ENCODE results near the gene RFFL.
"Not testable (repeated sequence)": the region's sequence is repeated elsewhere in the genome, so short reads cannot be mapped to it uniquely, and the experiment has no call there.

The RFFL gene

GRCh38 chr17:35097776-35098175, 34.3 kb upstream of the RFFL start:
- no peak for DNase-seq (ENCODE audit: low spot score)
- TF ChIP-seq CTCF (IDR thresholded peaks at IDR 0.05; ENCODE audit: borderline replicate concordance, control extremely low read depth, extremely low read depth, insufficient read depth, missing control alignments) = no peak
- in situ Hi-C loops (cut with MboI; ENCODE audit: low sequenced_read_pairs, unreplicated experiment) = loop anchor here (10.0 kb wide), 1 partner anchor 93 kb away; no protein-coding TSS in a partner anchor

- DNase-seq (ENCODE audit: low spot score) = no peak
- in situ Hi-C loops (cut with MboI; ENCODE audit: low sequenced_read_pairs, unreplicated experiment) = loop anchor here (10.0 kb wide), 1 partner anchor 91 kb away; no protein-coding TSS in a partner anchor
- TF ChIP-seq CTCF (IDR thresholded peaks at IDR 0.05; ENCODE audit: borderline replicate concordance, control extremely low read depth, extremely low read depth, insufficient read depth, missing control alignments) = no peak
Observed at GRCh38 chr17:35095741-35096140, 32.2 kb upstream of the RFFL start.

- DNase-seq (ENCODE audit: low spot score) = no peak
- in situ Hi-C loops (cut with MboI; ENCODE audit: low sequenced_read_pairs, unreplicated experiment) = loop anchor here (10.0 kb wide), 1 partner anchor 90 kb away; no protein-coding TSS in a partner anchor
Observed at GRCh38 chr17:35094902-35095301, 31.4 kb upstream of the RFFL start.

GRCh38 chr17:35090707-35091106, 27.2 kb upstream of the RFFL start:
- in situ Hi-C loops (cut with MboI; ENCODE audit: low sequenced_read_pairs, unreplicated experiment) = loop anchor here (10.0 kb wide), 1 partner anchor 86 kb away; no protein-coding TSS in a partner anchor
- DNase-seq (ENCODE audit: low spot score) = not testable (repeated sequence)

More at GRCh38 chr17:35094902-35095301, 31.4 kb upstream of the RFFL start:
- TF ChIP-seq CTCF (IDR thresholded peaks at IDR 0.05; ENCODE audit: borderline replicate concordance, control extremely low read depth, extremely low read depth, insufficient read depth, missing control alignments) = no peak

GRCh38 chr17:35089586-35090296, 26.2 kb upstream of the RFFL start:
- in situ Hi-C loops (cut with MboI; ENCODE audit: low sequenced_read_pairs, unreplicated experiment) = loop anchor here (10.0 kb wide), 1 partner anchor 85 kb away; no protein-coding TSS in a partner anchor
- peak; percentile 48 for DNase-seq (ENCODE audit: low spot score)
- TF ChIP-seq CTCF (IDR thresholded peaks at IDR 0.05; ENCODE audit: borderline replicate concordance, control extremely low read depth, extremely low read depth, insufficient read depth, missing control alignments) = no peak

- DNase-seq (ENCODE audit: low spot score) = peak; percentile 91
- peak; percentile 94 for TF ChIP-seq CTCF (IDR thresholded peaks at IDR 0.05; ENCODE audit: borderline replicate concordance, control extremely low read depth, extremely low read depth, insufficient read depth, missing control alignments)
- in situ Hi-C loops (cut with MboI; ENCODE audit: low sequenced_read_pairs, unreplicated experiment) = no loop called here
Observed at GRCh38 chr17:35088881-35089585, 25.5 kb upstream of the RFFL start.

Measured in GM13976 (cell line).